DND-41 (cell line): Measurements from ENCODE around the gene HEXIM2.

ENCODE experiments used
- CTCF ChIP-seq: IDR thresholded peaks from 2 replicates; pipeline ENCODE4 v1.5.1; 2012; ENCODE audit warnings: borderline replicate concordance, low read length, moderate library complexity, mild to moderate bottlenecking; ENCODE audit not compliant: poor library complexity, severe bottlenecking; ENCODE audit errors: extremely low read depth
- EZH2 ChIP-seq: IDR thresholded peaks from 3 replicates; pipeline ENCODE4 v1.6.1; 2012; ENCODE audit warnings: borderline replicate concordance, low read depth, mild to moderate bottlenecking, moderate library complexity, low read length, inconsistent platforms; ENCODE audit not compliant: severe bottlenecking

GRCh38 chr17:45129426-45129939, 32.2 kb upstream of the HEXIM2 start:
- no peak for TF ChIP-seq CTCF
- TF ChIP-seq EZH2 = no peak
